HG03565 (cell line): ENCODE measurements around the gene LCE1D.

ENCODE experiments used
- ATAC-seq: cut with Tn5 transposase; IDR thresholded peaks from one replicate; pipeline ENCODE4 v1.9.1; 2021; ENCODE audit warnings: mild to moderate bottlenecking, moderate library complexity; ENCODE audit not compliant: unreplicated experiment

LCE1D gene, protein sequence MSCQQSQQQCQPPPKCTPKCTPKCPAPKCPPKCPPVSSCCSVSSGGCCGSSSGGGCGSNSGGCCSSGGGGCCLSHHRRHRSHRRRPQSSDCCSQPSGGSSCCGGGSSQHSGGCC

GRCh38 chr1:152796421-152796820 is at the start of gene LCE1D:
TSS of gene LCE1D (plus strand) at chr1:152796721. CDS start at chr1:152797795, 1,074 bp downstream.
- ATAC-seq, result no peak

DNA sequence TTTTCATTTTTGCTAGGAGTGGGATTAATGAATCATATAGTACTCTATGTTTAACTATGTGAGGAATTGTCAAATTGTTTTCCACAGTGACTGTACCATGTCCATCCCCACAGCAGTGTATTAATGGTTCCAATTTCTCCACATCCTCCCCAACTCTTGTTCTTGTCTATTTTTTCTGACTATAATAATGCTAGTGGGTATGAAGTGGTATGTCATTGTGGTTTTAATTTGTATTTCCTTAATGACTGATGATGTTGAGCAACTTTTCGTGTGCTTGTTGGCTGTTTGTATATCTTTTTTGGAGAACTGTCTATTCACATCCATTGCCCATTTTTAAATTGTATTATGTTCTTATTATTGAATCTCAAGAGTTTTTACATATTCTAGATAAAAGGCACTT is 48.7 kb upstream of the LCE1D start:
- no peak for ATAC-seq

- ATAC-seq, result no peak
Measured at GRCh38 chr1:152752225-152752624, 44.3 kb upstream of the LCE1D start.

- no peak for ATAC-seq
Measured at GRCh38 chr1:152753586-152753985, 42.9 kb upstream of the LCE1D start.

GRCh38 chr1:152756872-152757271 is 39.6 kb upstream of the LCE1D start:
- no peak for ATAC-seq

DNA sequence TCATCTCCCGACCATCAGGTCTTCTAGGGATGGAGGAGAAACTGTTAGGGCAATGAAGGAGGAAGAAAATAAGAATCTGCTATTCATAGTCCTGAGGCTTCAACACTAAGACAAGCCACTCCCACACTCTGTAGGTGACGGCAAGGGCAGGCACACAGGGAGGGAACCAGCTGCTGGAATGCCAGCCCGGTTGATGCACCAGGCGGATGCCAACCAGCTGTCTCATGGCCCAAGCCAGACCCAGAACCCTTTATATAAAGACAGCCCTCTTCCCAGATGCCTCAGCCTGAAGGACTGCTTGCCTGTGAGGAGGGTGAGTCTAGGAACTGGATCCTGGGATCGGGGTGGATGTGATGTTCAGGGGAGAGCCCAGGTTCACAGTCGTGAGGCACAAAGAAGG is 38.8 kb upstream of the LCE1D start, which contains the start of gene KPRP:
TSS of gene KPRP (plus strand) at position 279 of the 400 bp plus-strand sequence. CDS start 1,564 bp downstream, outside the sequence.
- ATAC-seq, result no peak

DNA sequence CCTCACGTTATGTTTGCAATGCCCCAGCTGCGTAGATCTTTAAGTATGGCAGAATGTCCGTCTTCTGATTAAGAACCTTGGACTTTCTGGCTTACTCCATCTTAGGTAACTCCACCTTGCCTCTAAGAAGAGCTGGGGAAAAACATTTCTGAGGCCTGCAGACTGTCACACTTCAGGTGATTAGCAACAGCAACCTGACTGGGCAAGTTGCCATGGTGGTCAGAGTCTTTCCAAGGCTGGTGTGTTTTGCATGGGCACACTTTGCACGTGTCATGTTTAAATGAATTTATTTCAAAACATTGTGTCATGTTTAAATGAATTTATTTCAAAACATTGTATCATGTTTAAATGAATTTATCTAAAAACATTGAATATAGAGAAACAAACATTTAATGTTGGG is 37.9 kb upstream of the LCE1D start:
- no peak for ATAC-seq

DNA sequence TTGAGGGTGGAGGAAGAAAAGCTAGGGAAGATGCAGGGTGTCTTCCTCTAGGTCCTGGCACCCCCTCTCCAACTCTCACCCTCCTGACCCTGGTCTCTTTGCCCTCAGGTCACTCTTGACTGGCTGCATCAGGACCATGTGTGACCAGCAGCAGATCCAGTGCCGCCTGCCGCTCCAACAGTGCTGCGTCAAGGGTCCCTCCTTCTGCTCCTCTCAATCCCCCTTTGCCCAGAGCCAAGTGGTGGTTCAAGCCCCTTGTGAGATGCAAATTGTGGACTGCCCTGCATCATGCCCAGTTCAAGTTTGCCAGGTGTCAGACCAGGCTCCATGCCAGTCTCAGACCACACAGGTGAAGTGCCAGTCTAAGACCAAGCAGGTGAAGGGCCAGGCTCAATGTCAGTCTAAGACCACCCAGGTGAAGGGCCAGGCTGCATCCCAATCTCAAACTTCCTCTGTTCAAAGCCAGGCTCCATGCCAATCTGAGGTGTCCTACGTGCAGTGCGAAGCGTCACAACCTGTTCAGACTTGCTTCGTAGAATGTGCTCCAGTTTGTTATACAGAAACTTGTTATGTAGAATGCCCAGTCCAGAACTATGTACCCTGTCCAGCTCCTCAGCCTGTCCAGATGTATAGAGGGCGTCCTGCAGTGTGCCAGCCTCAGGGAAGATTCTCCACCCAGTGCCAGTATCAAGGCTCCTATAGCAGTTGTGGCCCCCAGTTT is 36.9 kb upstream of the LCE1D start:
- no peak for ATAC-seq

DNA sequence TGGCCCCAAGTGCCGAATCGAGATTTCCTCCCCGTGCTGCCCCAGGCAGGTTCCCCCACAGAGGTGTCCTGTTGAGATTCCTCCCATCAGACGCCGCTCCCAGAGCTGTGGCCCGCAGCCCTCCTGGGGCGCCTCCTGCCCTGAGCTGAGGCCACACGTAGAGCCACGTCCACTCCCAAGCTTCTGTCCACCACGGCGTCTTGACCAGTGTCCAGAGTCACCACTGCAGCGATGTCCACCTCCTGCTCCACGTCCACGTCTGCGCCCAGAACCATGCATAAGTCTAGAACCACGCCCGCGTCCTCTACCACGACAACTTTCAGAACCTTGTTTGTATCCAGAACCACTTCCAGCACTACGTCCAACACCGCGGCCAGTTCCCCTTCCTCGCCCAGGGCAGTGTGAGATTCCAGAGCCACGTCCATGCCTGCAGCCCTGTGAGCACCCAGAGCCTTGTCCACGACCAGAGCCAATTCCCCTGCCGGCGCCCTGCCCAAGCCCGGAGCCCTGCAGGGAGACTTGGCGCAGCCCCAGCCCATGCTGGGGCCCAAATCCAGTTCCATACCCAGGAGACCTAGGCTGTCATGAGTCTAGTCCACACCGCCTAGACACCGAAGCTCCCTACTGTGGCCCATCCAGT is 35.9 kb upstream of the LCE1D start:
- no peak for ATAC-seq

DNA sequence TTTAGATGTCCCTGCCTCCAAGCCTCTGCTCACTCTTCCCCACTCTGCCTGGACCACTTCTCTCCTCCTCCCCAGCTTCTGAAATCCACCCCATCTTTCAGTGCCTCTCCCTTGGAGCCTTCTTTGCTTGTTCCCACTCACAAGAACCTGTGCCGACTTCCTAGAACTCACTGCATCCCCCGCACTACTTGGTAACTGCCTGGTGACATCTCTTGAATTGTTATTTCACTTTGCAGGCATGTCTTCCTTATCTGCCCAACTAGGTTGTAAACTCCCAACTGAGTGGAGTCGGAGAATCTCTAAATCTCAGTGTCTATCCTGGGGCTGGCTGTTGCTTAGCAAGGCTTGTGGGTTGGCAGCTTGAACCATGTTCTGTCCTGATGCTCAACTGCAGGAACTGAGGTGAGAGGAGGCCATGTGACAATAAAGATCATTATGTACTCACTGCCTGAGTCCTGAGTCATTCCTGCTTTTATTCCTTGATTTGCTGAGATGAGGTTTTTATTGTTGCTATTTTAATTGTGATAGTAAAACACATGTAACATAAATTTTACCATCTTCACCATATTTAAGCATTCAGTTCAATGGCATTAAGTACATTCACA is 34.8 kb upstream of the LCE1D start:
- ATAC-seq, result no peak

DNA sequence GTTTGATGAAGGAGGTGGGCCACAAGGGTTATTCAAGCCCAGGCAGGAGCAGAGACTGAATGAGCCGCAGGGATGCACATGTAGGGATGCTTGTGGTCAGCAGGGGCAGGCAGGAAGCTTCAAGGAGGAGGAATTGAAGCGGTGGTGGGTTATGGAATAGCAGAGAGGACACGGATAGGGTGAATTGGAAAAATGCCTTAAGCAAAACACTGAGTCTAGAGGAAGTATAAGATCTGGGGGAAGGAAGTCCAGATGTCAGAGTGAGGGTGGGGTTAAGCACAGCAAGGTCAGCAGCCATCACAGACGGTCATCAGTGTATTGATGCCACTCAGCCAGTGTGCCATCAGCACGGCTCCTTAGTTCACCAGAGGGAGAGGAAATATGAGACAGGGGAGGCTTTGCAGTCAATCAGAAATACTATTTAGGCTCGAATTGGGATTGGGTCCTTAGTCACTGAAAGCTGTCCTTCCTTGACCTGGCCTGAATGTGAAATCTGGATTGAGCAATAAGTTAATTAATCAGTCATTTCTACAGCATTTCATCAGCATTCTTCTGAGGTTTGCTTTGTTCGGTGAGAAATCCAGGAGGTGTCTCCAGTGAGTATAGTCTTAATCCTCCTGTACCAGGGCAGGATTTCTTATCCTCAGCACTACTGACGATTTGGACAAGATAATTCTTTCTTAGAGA is 27.5 kb upstream of the LCE1D start:
- ATAC-seq, result no peak

DNA sequence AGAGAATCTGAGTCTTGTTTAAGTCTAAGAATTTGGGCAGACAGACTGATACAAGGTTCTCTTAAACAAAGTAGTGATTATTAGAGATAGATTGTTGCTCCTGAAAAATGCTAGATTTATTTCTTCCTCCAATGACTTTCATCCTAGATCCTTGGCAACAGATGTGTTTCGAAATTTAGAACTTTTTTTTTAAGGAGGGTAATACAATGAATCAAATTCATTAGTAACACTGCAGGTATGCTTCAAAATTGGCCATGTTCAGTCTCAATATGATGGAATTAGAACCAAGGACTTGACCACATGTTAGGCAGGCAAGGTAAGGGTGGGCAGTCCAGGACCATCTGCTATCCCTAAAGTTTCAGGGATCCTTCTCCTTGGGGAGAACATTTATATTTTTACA is 26.1 kb upstream of the LCE1D start:
- ATAC-seq, result no peak

DNA sequence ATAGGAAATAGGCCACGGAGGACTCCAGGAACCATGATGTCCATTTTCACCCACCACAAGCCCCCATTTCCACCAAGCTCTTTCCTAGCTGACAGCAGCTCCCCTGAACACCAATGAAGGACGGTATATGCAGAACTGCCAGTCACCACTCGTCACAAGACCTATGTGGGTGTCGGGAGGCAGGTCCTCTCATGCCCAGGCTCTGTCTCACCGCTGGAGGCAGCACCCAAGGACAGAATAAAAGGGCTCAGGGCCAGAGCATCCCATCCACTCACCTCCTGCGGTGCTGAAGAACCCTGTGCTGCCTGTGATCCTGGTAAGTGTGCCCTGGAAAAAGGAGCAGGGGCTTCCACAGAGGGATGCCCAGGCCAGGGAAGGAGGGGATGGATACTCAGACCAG is 21.6 kb upstream of the LCE1D start, which contains the start of gene LCE1F:
TSS of gene LCE1F (plus strand) at position 266 of the 400 bp plus-strand sequence. CDS start 1,232 bp downstream, outside the sequence.
- ATAC-seq, result no peak

- ATAC-seq, result no peak
Measured at GRCh38 chr1:152776361-152776760, 20.2 kb upstream of the LCE1D start.

DNA sequence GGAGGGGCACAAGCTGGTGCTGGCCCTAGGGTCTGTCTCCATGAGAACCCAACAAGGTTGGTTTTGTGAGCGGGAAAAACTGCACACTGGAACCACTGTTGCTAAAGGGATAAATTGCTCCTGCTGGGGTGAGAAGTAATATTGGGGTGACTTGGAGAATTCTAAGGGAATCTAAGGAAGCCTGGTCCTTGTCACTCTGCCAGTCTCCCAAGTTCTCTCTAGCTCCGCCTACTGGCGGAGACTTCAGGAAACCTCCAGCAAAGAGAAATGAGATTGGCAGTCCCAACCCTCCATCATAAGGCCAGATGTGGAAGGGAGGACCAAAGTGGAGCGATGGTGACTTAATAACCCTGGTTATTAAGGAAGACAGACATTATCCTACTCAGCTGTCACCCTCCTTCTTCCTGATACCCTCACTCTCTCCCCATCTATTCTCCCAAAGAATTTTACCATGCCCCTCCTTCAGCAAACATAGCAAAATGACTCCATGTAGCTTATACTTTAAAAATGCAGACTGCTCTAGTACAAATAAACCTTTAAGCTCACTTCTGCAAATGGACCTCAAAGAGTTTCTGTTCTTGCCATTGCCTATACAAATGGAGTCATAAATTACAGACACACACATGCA is 18.9 kb upstream of the LCE1D start:
- ATAC-seq, result no peak

GRCh38 chr1:152783095-152783494 is 13.4 kb upstream of the LCE1D start:
- no peak for ATAC-seq

- ATAC-seq, result no peak
Measured at GRCh38 chr1:152786077-152786476, 10.4 kb upstream of the LCE1D start, which contains the start of gene LCE1E. TSS of gene LCE1E (plus strand) at chr1:152786257. CDS start at chr1:152787300, 1,043 bp downstream.

DNA sequence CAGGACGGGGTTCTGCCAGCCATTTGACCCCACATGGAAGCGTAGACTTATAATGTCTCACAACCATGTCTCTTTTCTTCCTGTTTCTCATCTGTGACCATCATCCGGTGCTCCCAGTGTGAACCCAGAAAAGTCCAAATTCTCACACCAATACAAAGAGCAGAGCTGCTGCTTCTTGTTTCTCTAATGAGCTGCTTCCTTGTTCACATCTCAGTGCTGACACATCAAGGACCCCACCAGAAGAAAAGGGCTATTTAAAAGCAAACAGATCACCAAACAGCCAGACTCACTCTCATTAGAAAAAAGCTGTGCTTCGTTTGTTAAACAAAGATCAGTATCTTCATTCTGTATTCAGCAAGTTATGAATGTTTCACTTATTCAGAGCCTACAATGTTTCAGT is 835 bp upstream of the LCE1D start:
- no peak for ATAC-seq

DNA sequence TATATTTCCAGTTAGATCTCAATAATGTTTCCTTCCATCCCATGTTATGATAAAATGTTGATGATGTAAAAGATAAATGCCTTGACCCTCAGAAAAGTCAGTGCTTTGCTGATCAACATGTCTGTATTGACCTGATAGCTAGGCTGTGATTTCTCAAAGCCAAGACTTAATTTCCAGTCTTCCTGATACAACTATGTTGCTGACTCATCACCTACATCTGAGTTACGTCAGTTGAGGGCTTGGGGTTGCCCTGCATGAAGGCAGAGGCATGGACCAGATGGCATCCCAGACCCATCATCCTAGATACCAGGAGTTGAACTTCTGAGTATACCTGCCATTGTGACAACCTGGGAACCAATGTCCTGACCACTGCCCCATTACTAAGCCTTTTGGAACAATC is 4.8 kb downstream of the LCE1D start:
- no peak for ATAC-seq

- no peak for ATAC-seq
Measured at GRCh38 chr1:152806576-152806975, 10.1 kb downstream of the LCE1D start, which contains the start of gene LCE1C. TSS of gene LCE1C (minus strand) at chr1:152806651. CDS start at chr1:152805478, 1,173 bp downstream.
